ENCODE data around the gene TRIP13. TPM values are rescaled to one million over a fixed set of nuclear protein-coding genes. Genes with fewer than 3 reads are reported as not detected.

TRIP13 gene
- total RNA-seq, 1 experiment from 2014 or later: 42.6 TPM

DNA sequence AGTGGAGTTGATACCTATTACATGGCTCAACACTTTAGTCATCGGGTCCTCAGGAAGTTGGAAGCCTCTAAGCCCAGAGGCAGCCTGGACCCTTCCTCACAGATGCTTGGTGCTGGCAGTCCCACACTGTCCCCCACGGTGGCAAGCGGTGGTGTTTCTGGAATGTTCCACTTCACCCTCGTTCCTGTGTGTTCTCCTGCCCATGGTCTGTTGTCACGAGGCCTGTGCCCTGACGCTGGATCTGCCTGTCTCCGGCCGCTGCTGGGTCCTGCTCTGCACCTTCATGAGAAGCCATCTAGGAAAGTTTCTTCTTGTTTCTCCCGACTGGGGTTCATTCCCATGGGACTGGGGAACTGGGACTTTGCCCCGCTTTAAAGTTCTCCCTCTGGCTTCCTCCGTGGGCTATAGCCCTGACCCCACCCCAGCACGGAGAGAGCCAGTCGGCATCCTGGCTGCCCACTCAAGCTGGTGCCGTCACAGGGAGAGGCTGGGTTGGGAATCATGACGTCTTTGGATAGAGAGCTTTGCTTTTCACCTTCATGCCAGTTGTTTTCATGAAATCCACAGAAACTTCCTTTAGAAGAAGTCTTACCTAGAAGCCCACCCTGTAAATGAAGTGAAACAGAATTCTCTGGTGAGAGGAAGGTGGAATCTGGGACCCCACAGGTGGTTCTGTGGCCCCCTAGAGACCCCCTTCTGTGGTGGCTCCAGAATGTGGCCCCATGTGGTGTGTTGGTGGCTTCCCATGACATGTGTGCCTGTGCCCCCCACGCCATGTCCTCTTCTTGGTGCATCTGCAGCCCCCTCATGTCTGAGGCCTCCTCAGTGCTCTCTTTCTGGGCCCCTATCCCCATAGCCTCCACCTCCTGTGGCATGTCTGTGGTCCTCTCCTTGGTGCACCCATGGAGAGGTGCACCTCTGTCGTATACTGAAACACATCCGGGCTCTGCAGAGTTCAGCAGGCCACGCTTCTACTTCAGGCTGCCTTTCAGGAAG is 43.8 kb downstream of the TRIP13 start:
- Mint-ChIP-seq H3K9me3 (peaks cover 0 to 3% of the 10 kb centered on the region in 2 experiments; a peak in 3 of 5 replicates), H3K27ac (no peak overlapping the region), H3K4me3 (peak overlapping the region in 1 of 2 experiments; percentile 20; a peak in 1 of 5 replicates), H3K4me1 (no peaks in the 10 kb centered on the region), H3K27me3 (ENCODE audit: low read depth) (peaks cover 34% of the 10 kb centered on the region), H3K36me3 (ENCODE audit: insufficient read depth in 1 of 3, low read depth in 3 of 3) (no peaks in the 10 kb centered on the region)
- H3T11ph ChIP-seq (ENCODE audit: low read length): no peak overlapping the region
- no peak overlapping the region for H4K5ac ChIP-seq (ENCODE audit: insufficient read length, low read depth, low read length)
- no peak overlapping the region for H3K18ac ChIP-seq (ENCODE audit: insufficient read length, low read depth, low read length)
- no peak overlapping the region for H3K4ac ChIP-seq (ENCODE audit: low read depth, low read length)
- whole genome bisulfite sequencing (ENCODE audit: extremely low coverage, insufficient read length, low lambda C conversion rate): no CpG with 5 or more reads among the region's 19 CpGs
- no peak overlapping the region for H3K23ac ChIP-seq (ENCODE audit: insufficient read length, low read depth, low read length)
- no peak overlapping the region for H2BK5ac ChIP-seq (ENCODE audit: insufficient read length, low read length)
- H4K91ac ChIP-seq (ENCODE audit: insufficient read length, low read depth, low read length): no peak overlapping the region
- no peak overlapping the region for H3K27ac ChIP-seq (ENCODE audit: insufficient read length, low read depth, low read length)
- H3K14ac ChIP-seq (ENCODE audit: insufficient read depth, low read length): no peak overlapping the region; the same call in 1 of the 2 replicates
- DNase-seq: no peak
- no peak overlapping the region for H2BK20ac ChIP-seq (ENCODE audit: low read depth, low read length, poor library complexity, severe bottlenecking)
- no peaks in the 10 kb centered on the region for H3K4me1 ChIP-seq (ENCODE audit: insufficient read depth, low read length)
- TF ChIP-seq, protein P1, sequence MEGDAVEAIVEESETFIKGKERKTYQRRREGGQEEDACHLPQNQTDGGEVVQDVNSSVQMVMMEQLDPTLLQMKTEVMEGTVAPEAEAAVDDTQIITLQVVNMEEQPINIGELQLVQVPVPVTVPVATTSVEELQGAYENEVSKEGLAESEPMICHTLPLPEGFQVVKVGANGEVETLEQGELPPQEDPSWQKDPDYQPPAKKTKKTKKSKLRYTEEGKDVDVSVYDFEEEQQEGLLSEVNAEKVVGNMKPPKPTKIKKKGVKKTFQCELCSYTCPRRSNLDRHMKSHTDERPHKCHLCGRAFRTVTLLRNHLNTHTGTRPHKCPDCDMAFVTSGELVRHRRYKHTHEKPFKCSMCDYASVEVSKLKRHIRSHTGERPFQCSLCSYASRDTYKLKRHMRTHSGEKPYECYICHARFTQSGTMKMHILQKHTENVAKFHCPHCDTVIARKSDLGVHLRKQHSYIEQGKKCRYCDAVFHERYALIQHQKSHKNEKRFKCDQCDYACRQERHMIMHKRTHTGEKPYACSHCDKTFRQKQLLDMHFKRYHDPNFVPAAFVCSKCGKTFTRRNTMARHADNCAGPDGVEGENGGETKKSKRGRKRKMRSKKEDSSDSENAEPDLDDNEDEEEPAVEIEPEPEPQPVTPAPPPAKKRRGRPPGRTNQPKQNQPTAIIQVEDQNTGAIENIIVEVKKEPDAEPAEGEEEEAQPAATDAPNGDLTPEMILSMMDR (conservative IDR thresholded peaks at IDR 0.05): no peak
- H3K4me2 ChIP-seq (ENCODE audit: insufficient read depth, insufficient read length, low read length): no peak overlapping the region
- H3K79me2 ChIP-seq (ENCODE audit: insufficient read depth, low read length): no peaks in the 10 kb centered on the region
- no peaks in the 10 kb centered on the region for H3K79me1 ChIP-seq (ENCODE audit: insufficient read depth, low read depth, low read length, poor library complexity, severe bottlenecking)
- H2AK5ac ChIP-seq (ENCODE audit: insufficient read length, low read length): no peak overlapping the region
- no peak overlapping the region for H3K9ac ChIP-seq (ENCODE audit: extremely low read depth, insufficient read length, low read length)
- no peak overlapping the region for H2AFZ ChIP-seq (ENCODE audit: low read length)
- H2BK12ac ChIP-seq (ENCODE audit: insufficient read length, low read depth, low read length): no peak overlapping the region
- H4K20me1 ChIP-seq (ENCODE audit: control insufficient read depth, insufficient read depth, insufficient read length): no peaks in the 10 kb centered on the region
- H2BK120ac ChIP-seq (ENCODE audit: low read depth, low read length, poor library complexity, severe bottlenecking): no peak overlapping the region
- H3K56ac ChIP-seq (ENCODE audit: insufficient read length, low read depth, low read length): no peak overlapping the region
- H2BK15ac ChIP-seq (ENCODE audit: low read depth, low read length): no peak overlapping the region
- H3K27me3 ChIP-seq (ENCODE audit: insufficient read depth, low read length): no peaks in the 10 kb centered on the region
- no peaks in the 10 kb centered on the region for H3K9me3 ChIP-seq (ENCODE audit: control insufficient read depth, low read depth, low read length)
- no peaks in the 10 kb centered on the region for H3K23me2 ChIP-seq (ENCODE audit: insufficient read length, low read depth, low read length, poor library complexity, severe bottlenecking)
- H4K8ac ChIP-seq (replicated peaks; ENCODE audit: insufficient read length, low read depth, low read length): no peak overlapping the region

Data from H9 (cell line).